Astrocyte of the cerebellum (primary cell): Measurements from ENCODE around the gene CDK5RAP2.

Source experiments
- DNase-seq: peaks from one replicate; pipeline ENCODE4 v3.0.0-alpha.2; 2011; ENCODE audit warnings: low read depth
- H3K4me3 ChIP-seq: 2 replicates; pipeline ENCODE4 v1.5.1; 2011; ENCODE audit warnings: mild to moderate bottlenecking, low read depth, low read length, moderate library complexity
- in situ Hi-C: cut with HindIII; loops from 2 replicates; pipeline ENCODE4 v1.10.0; 2017; ENCODE audit warnings: low sequenced_read_pairs
- TF ChIP-seq, protein P1 (sequence below): IDR thresholded peaks from 2 replicates; pipeline ENCODE4 v1.5.1; 2012; ENCODE audit warnings: low read length, low read depth, moderate library complexity, mild to moderate bottlenecking; ENCODE audit errors: missing control alignments

Gene CDK5RAP2

DNA sequence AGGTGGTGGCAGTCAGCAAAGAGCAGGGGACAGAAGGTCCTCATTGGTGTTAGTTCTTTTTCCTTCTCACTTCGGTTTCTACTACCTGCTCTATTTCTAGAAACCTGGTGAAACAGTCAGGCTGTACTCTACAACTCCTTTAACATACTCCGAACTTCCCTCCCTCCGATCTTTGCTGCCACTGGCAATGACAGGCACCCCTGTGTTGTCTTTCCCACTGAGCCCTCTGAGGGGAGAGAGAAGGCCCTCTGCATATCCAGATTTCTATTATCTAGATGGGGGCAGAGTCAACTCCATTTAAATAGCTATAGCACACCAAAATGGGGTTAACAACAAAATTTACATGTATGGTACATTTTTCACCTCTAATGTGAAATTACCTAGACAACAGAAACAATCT lies 123.7 kb downstream of the CDK5RAP2 start:
- TF ChIP-seq, protein P1, sequence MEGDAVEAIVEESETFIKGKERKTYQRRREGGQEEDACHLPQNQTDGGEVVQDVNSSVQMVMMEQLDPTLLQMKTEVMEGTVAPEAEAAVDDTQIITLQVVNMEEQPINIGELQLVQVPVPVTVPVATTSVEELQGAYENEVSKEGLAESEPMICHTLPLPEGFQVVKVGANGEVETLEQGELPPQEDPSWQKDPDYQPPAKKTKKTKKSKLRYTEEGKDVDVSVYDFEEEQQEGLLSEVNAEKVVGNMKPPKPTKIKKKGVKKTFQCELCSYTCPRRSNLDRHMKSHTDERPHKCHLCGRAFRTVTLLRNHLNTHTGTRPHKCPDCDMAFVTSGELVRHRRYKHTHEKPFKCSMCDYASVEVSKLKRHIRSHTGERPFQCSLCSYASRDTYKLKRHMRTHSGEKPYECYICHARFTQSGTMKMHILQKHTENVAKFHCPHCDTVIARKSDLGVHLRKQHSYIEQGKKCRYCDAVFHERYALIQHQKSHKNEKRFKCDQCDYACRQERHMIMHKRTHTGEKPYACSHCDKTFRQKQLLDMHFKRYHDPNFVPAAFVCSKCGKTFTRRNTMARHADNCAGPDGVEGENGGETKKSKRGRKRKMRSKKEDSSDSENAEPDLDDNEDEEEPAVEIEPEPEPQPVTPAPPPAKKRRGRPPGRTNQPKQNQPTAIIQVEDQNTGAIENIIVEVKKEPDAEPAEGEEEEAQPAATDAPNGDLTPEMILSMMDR: no peak
- no peak overlapping the region for H3K4me3 ChIP-seq
- in situ Hi-C loops: loop anchor here (25.0 kb wide), 1 partner anchor 894 kb away; no protein-coding TSS in a partner anchor
- DNase-seq: no peak

DNA sequence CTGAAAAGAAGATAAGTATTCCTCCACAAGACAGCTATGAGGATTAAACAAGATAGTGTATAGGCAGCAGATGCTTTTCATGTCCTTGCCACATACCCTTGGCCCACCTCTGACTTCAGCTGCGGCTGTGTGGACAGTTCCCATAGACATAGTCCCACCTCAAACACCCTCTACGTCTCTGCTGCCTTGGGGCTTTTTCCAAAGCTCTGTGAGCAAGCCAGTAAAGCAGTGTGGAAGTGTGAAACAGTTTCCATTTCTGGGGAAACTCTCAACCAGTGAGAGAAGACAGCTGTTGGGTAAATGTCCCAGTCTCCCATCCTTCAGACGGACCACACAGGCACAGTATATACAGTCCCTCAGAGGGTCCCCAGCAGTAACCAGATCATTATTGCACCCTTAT lies 125.5 kb downstream of the CDK5RAP2 start:
- no peak overlapping the region for H3K4me3 ChIP-seq
- in situ Hi-C loops: loop anchor here (25.0 kb wide), 1 partner anchor 892 kb away; no protein-coding TSS in a partner anchor
- TF ChIP-seq, protein P1: no peak
- DNase-seq: no peak

GRCh38 chr9:120453792-120454191 lies 126.2 kb downstream of the CDK5RAP2 start:
- in situ Hi-C loops: loop anchor here (25.0 kb wide), 1 partner anchor 891 kb away; no protein-coding TSS in a partner anchor
- DNase-seq: no peak
- TF ChIP-seq, protein P1: no peak
- H3K4me3 ChIP-seq: no peak overlapping the region

- DNase-seq: no peak
- in situ Hi-C loops: loop anchor here (25.0 kb wide), 1 partner anchor 890 kb away; no protein-coding TSS in a partner anchor
- H3K4me3 ChIP-seq: no peak overlapping the region
- TF ChIP-seq, protein P1: no peak
These were observed 127.3 kb downstream of the CDK5RAP2 start for GRCh38 chr9:120452631-120453030.

DNA sequence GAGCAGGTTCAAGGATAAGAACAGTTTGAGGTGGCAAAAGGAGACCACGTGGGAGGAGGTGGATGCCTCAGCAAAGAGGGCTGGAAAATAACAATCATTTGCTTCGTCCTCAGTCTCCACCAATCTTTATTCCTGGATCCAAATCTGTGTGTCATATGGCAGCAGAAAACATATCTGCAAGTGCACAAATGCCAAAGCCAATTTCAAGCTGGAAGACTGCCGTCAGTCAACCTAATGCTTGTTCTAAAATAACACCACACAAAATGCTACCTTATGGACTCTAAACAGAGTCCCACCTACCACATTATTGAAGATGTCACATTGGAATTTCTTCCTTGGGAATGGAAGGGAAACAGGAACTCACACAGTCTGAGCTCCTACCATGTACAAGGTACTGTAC lies 129.1 kb downstream of the CDK5RAP2 start:
- no peak for DNase-seq
- in situ Hi-C loops: loop anchor here (25.0 kb wide), 1 partner anchor 889 kb away; no protein-coding TSS in a partner anchor
- TF ChIP-seq, protein P1: no peak
- H3K4me3 ChIP-seq: no peak overlapping the region

DNA sequence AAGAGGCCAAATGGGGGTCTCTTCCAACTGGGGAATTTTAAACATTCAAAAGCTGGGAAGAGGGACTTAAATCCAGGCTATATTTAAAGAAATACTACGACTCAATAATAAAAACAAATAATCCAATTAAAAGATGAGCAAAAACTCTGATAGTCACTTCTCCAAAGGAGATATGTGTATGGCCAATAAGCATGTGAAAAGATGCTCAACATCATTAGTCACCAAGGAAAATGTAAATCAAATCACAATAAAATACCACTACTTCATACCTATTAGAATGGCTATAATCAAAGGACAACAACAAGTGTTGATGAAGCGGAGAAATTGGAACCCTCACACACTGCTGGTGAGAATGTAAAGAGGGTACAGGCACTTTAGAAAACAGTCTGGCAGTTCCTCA lies 130.4 kb downstream of the CDK5RAP2 start:
- in situ Hi-C loops: no loop called here
- H3K4me3 ChIP-seq: no peak overlapping the region
- TF ChIP-seq, protein P1: no peak
- DNase-seq: no peak
